ENCODE data around the gene TBC1D1. TPM values are rescaled to one million over a fixed set of nuclear protein-coding genes. Genes with fewer than 3 reads are reported as not detected.

The TBC1D1 gene
- total RNA-seq, 2 donors from 2014 or later: 139 to 220 TPM

DNA sequence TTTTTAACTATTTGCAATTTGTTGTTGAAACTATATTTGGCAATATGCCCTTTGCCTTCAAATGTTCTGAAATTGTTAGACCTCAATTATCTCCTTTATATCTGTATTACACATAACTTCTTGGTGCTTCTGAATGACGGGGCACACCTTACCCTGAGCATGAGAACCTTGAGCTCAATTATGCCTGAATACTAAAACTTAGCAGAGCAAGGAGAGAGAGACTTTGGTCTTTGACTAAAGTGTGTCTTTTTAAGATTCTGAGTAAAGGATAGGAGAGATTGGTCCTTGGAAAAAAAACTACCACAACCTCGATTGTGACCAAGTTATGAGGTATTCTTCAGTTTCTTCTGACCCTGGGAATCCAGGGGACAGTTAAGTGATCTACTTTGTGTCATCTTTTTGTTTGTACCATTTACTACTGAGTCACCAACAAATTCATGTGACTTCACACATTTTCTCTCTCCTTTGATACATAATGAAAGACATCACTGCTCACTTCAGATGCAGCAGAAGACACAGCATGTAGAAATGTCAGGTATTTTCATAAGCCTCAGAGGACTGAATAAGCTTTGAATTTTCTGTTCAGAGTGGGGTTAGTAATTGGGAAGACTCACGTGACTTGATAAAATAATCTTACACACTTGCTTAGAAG lies 120.8 kb downstream of the TBC1D1 start:
- Histone ChIP-seq H3K27me3 (no peaks in the 10 kb centered on the region), H3K36me3 (peaks cover 9% of the 10 kb centered on the region), H3K27ac (no peak overlapping the region), H3K4me1 (peaks cover 0 to 63% of the 10 kb centered on the region in 2 donors), H3K9me3 (no peaks in the 10 kb centered on the region), H3K4me3 (no peak overlapping the region)
- no peak for TF ChIP-seq CTCF (IDR thresholded peaks at IDR 0.05)
- no peak for DNase-seq (ENCODE audit: low spot score)

DNA sequence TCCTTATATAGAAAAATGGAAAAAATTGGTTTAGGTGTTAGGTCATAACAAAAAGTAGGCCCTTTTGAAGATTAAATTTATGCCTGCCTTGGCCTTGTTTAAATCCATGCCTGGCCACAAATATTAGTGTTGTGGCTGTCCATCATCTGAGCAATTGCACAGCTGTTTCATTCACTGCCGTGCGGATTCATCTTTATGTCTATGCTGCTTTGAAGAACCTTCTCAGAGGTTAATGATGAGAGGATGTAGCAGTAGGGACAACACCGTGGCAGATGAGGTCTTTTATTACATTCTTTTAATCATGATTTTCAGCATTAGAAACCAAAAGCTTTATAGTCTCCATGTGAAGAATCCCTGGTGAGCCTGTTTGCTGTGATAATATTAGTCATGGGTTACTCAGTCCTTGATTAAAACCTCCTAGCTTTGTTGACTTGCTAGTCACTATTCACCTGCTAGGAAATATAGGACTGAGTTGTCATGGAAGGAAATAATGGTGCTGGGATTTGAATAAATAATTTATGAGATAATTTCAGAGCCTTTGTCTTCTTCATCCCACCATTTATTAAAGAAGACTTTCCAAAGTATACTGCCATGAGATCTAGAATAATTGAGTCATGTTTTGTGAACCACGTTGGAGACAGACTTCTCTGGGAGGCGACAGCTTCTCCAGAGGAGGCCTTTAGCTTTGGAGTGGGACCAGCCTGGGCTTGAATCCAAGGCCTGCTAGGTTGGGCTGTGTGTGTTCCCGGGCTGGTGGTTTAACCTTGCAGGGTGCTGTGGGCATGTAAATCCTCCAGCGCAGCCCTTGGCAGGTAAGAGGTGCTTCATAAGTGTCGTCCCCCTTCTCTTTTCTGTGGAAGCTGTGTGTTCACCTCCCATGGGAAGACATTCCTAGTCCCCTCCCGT lies 122.8 kb downstream of the TBC1D1 start:
- peaks cover 0 to 47% of the 10 kb centered on the region in 2 donors for H3K4me1 ChIP-seq
- no peak for DNase-seq (ENCODE audit: low spot score)

GRCh38 chr4:38014421-38014852 lies 123.6 kb downstream of the TBC1D1 start:
- Histone ChIP-seq H3K4me3 (no peak overlapping the region), H3K36me3 (peaks cover 9% of the 10 kb centered on the region), H3K9me3 (no peaks in the 10 kb centered on the region), H3K4me1 (peaks cover 0 to 40% of the 10 kb centered on the region in 2 donors), H3K27ac (peak overlapping the region in 1 of 2 donors; percentile 21), H3K27me3 (no peaks in the 10 kb centered on the region)
- DNase-seq (ENCODE audit: low spot score): no peak
- TF ChIP-seq CTCF (IDR thresholded peaks at IDR 0.05): no peak

More for the DNA sequence above, 122.8 kb downstream of the TBC1D1 start:
- Histone ChIP-seq H3K9me3 (no peaks in the 10 kb centered on the region), H3K27me3 (no peaks in the 10 kb centered on the region), H3K4me3 (no peak overlapping the region), H3K36me3 (peaks cover 9% of the 10 kb centered on the region), H3K27ac (peak overlapping the region; percentile 21 to 31)
- TF ChIP-seq CTCF (IDR thresholded peaks at IDR 0.05): no peak

DNA sequence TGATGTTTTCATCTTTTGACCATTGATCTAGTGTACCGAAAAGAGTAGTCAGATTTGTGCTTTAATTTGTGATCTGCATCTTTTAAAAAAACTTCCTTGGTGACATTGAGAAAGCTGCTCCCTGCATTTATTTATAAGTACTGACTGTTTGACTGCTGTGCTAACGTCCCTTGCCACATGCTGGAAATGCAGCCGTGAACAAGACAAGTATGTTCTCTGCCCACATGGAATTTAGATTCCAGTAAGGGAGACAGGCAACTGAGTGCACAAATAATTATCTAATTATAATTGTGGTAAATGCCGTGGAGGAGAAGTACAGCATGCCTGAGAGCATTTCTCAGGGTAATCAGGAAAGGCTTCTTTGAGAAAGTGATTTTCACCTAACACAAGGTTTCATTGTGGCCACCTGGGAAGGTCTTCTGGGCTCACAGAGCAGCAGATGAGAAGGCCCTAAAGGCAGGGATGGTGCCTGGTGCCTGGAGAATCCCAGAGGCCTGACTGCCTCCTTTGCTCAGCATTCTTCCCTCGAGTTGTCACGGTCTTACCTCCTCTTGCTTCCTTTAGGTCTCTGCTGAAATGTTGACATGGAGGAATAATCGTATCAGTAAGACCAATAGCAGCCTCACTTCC lies 125.1 kb downstream of the TBC1D1 start:
- no peaks in the 10 kb centered on the region for H3K9me3 ChIP-seq
- no peak for TF ChIP-seq CTCF (IDR thresholded peaks at IDR 0.05)
- no peak overlapping the region for H3K4me3 ChIP-seq
- H3K27ac ChIP-seq: peak overlapping the region; percentile 38 to 74
- DNase-seq (ENCODE audit: low spot score): no peak
- peaks cover 0 to 28% of the 10 kb centered on the region in 2 donors for H3K4me1 ChIP-seq
- peaks cover 15% of the 10 kb centered on the region for H3K36me3 ChIP-seq
- no peaks in the 10 kb centered on the region for H3K27me3 ChIP-seq

DNA sequence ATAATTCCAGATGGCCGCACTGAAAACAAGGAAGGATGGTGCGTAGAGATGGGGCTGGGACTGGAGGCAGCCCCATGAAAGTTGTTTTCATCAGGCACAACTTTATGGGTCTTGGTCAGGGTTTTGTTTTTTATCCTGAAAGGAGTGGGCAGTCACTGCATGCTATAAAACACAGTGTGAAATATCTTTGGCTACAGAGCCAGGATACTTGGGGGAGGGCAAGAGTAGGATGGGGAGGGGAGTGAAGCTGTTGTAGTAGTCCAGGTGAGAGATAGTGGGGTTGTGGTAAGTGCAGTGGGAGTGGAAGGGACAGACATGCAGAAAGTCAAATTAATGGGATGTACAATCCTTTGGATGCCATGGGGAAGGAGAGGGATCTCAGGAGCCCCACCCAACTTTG lies 125.8 kb downstream of the TBC1D1 start:
- Histone ChIP-seq H3K27ac (peak overlapping the region; percentile 38 to 74), H3K4me1 (peaks cover 0 to 28% of the 10 kb centered on the region in 2 donors), H3K36me3 (peaks cover 22% of the 10 kb centered on the region), H3K4me3 (no peak overlapping the region), H3K9me3 (no peaks in the 10 kb centered on the region), H3K27me3 (no peaks in the 10 kb centered on the region)
- TF ChIP-seq CTCF (IDR thresholded peaks at IDR 0.05): no peak
- DNase-seq (ENCODE audit: low spot score): no peak
